A549 (cell line): Measurements from ENCODE around the gene TNS3.

ENCODE experiments used
- CHD4 ChIP-seq: fragments of 200-600 bp; sonication (generic); IDR thresholded peaks from 2 replicates; pipeline ENCODE4 v1.6.1; 2016; ENCODE audit warnings: antibody characterized with exemption, mild to moderate bottlenecking, borderline replicate concordance
- CTCF ChIP-seq: fragments of >200 bp; sonication (Bioruptor Twin); formaldehyde crosslinking; IDR thresholded peaks from 3 replicates; pipeline ENCODE4 v1.5.1; 2016
- KDM1A ChIP-seq: fragments of 200-600 bp; sonication (generic); IDR thresholded peaks from 2 replicates; pipeline ENCODE4 v1.6.1; 2016; ENCODE audit warnings: low read depth, mild to moderate bottlenecking
- MYC ChIP-seq: IDR thresholded peaks from 2 replicates; pipeline ENCODE4 v1.6.1; 2012; ENCODE audit warnings: mild to moderate bottlenecking, inconsistent platforms, low read length, improper control_type of control experiment, borderline replicate concordance
- POLR2A ChIP-seq: IDR thresholded peaks from 2 replicates; pipeline ENCODE4 v1.6.1; 2012; ENCODE audit warnings: mild to moderate bottlenecking, low read length
- RNF2 ChIP-seq: fragments of 200-600 bp; sonication (generic); IDR thresholded peaks from 2 replicates; pipeline ENCODE4 v1.6.1; 2016; ENCODE audit warnings: low read depth, mild to moderate bottlenecking, antibody characterized with exemption, moderate library complexity, borderline replicate concordance
- ZNF302 ChIP-seq: fragments of 250-450 bp; sonication (Bioruptor Pico); IDR thresholded peaks from 2 replicates; pipeline ENCODE4 v1.9.0; 2021; ENCODE audit warnings: inconsistent platforms, mild to moderate bottlenecking, moderate library complexity

GRCh38 chr7:47540053-47540386 lies 41.9 kb downstream of the TNS3 start:
- TF ChIP-seq MYC (no peak), CTCF (no peak), KDM1A (no peak), CHD4 (no peak), RNF2 (no peak), ZNF302 (CRISPR knock-in tag) (no peak), POLR2A (no peak)
